Activated naive CD8-positive, alpha-beta T cell treated with anti-CD3 and anti-CD28 coated beads for 36 hours (primary cell): Measurements from ENCODE around the gene RAB4A. TPM values are rescaled to one million over a fixed set of nuclear protein-coding genes. Genes with fewer than 3 reads are reported as not detected.
A peak's percentile ranks its signal among the peaks of the same experiment; 100 is the strongest.

Experiments used
- DNase-seq: peaks from one replicate; pipeline ENCODE4 v3.0.0; 2021
- H3K27ac Mint-ChIP-seq: one replicate; pipeline ENCODE4 v1.8.0; 2022; ENCODE audit warnings: mild to moderate bottlenecking, moderate library complexity, mixed read lengths
- H3K27me3 Mint-ChIP-seq: one replicate; pipeline ENCODE4 v1.8.0; 2022; ENCODE audit warnings: mild to moderate bottlenecking, mixed read lengths
- H3K36me3 Mint-ChIP-seq: one replicate; pipeline ENCODE4 v1.8.0; 2021; ENCODE audit warnings: mild to moderate bottlenecking, mixed read lengths
- H3K4me1 Mint-ChIP-seq: one replicate; pipeline ENCODE4 v1.8.0; 2021; ENCODE audit warnings: mixed read lengths
- H3K4me3 Mint-ChIP-seq: one replicate; pipeline ENCODE4 v1.8.0; 2022; ENCODE audit warnings: mild to moderate bottlenecking, moderate library complexity, mixed read lengths
- H3K9me3 Mint-ChIP-seq: one replicate; pipeline ENCODE4 v1.8.0; 2022; ENCODE audit warnings: mixed read lengths
- total RNA-seq, 2 experiments: library from RNA; stranded (reverse); gene quantifications; one replicate each; pipeline ENCODE4 v1.2.3, GENCODE V29; 2021

The RAB4A gene
- 10 to 100 TPM; 36.0 to 36.9 TPM for total RNA-seq

- peaks cover 3% of the 10 kb centered on the region for H3K9me3 Mint-ChIP-seq
- H3K4me3 Mint-ChIP-seq, result peak within 1 kb of the TSS; percentile 92
- peak; percentile 87 for DNase-seq
- no peaks in the 10 kb centered on the region for H3K27me3 Mint-ChIP-seq
- H3K27ac Mint-ChIP-seq, result peak within 1 kb of the TSS; percentile 79
- H3K4me1 Mint-ChIP-seq, result peaks cover 23% of the 10 kb centered on the region
- peaks cover 5% of the 10 kb centered on the region for H3K36me3 Mint-ChIP-seq
These were observed at the start of gene RAB4A for GRCh38 chr1:229270547-229271447. TSS of gene RAB4A (plus strand) at chr1:229271111. CDS start at chr1:229271340, 229 bp downstream.

- no peak for DNase-seq
- Mint-ChIP-seq H3K36me3 (no peaks in the 10 kb centered on the region), H3K27ac (no peak overlapping the region), H3K27me3 (no peaks in the 10 kb centered on the region), H3K4me1 (no peaks in the 10 kb centered on the region), H3K9me3 (no peaks in the 10 kb centered on the region), H3K4me3 (no peak overlapping the region)
These were observed 48.8 kb upstream of the RAB4A start for GRCh38 chr1:229222081-229222480.

GRCh38 chr1:229223498-229223897 lies 47.4 kb upstream of the RAB4A start:
- no peaks in the 10 kb centered on the region for H3K27me3 Mint-ChIP-seq
- H3K9me3 Mint-ChIP-seq, result no peaks in the 10 kb centered on the region
- H3K4me3 Mint-ChIP-seq, result no peak overlapping the region
- no peaks in the 10 kb centered on the region for H3K36me3 Mint-ChIP-seq
- no peak overlapping the region for H3K27ac Mint-ChIP-seq
- no peak for DNase-seq
- peaks cover 4% of the 10 kb centered on the region for H3K4me1 Mint-ChIP-seq

DNA sequence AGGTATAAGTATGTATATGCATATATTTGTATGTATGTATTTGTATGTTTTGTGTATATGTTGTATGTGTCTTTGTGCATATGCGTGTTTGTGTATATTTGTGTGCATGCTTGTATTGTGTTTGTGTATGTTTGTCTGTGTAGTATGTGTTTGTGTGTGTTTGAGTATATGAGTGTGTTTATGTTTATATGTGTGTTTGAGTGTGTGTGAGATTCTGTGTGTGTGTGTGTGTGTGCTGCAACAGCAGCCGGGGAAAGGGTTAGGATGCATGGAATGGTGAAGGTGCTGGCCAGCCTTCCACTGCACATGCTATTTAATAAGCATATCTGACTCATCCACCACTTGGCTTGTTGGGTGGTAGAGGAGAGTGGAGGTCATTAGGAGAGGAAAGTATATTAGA lies 46.6 kb upstream of the RAB4A start:
- Mint-ChIP-seq H3K36me3 (no peaks in the 10 kb centered on the region), H3K4me1 (peaks cover 6% of the 10 kb centered on the region)

GRCh38 chr1:229225331-229225782 lies 45.6 kb upstream of the RAB4A start:
- Mint-ChIP-seq H3K36me3 (no peaks in the 10 kb centered on the region), H3K9me3 (no peaks in the 10 kb centered on the region), H3K27me3 (no peaks in the 10 kb centered on the region), H3K27ac (no peak overlapping the region), H3K4me1 (peaks cover 12% of the 10 kb centered on the region), H3K4me3 (no peak overlapping the region)
- DNase-seq, result no peak

More for the DNA sequence above, 46.6 kb upstream of the RAB4A start:
- no peaks in the 10 kb centered on the region for H3K9me3 Mint-ChIP-seq
- no peak for DNase-seq
- H3K27me3 Mint-ChIP-seq, result no peaks in the 10 kb centered on the region
- H3K4me3 Mint-ChIP-seq, result no peak overlapping the region
- no peak overlapping the region for H3K27ac Mint-ChIP-seq

GRCh38 chr1:229226796-229227195 lies 44.1 kb upstream of the RAB4A start:
- H3K27me3 Mint-ChIP-seq, result no peaks in the 10 kb centered on the region
- H3K4me1 Mint-ChIP-seq, result peaks cover 12% of the 10 kb centered on the region
- H3K36me3 Mint-ChIP-seq, result no peaks in the 10 kb centered on the region

DNA sequence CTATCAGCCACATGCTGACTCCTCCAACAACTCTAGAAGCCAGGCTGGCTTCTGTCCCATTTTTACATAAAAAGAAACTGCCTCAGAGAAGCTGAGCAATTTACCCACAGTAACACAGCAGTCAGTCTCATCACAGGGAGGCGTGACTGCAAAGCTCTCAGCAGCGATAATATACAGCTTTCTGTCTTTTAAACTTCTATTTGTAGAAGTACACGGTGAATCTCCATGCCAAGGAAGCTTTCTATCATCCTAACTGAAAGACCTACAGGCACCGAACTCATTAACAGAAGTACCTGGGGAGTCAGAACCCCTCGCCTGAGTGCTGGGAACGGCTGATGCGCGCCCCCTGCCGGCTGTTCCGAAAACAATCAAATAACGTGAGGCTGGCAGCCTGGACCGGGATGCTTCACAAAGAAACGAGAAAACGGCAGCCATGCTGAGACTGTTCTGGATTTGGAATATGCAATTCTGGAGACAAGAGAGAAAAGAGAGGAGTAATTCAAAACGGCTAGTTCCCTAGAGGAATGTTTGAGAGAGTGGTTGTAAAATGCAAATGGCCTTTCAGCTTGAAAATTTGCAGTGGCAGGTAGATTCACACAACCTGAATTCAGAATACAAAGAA lies 43.5 kb upstream of the RAB4A start:
- no peaks in the 10 kb centered on the region for H3K9me3 Mint-ChIP-seq
- peak; percentile 69 for DNase-seq
- H3K36me3 Mint-ChIP-seq, result no peaks in the 10 kb centered on the region
- H3K4me3 Mint-ChIP-seq, result no peak overlapping the region
- peaks cover 12% of the 10 kb centered on the region for H3K4me1 Mint-ChIP-seq
- H3K27me3 Mint-ChIP-seq, result no peaks in the 10 kb centered on the region
- H3K27ac Mint-ChIP-seq, result no peak overlapping the region

More at GRCh38 chr1:229226796-229227195, 44.1 kb upstream of the RAB4A start:
- H3K9me3 Mint-ChIP-seq, result no peaks in the 10 kb centered on the region
- no peak for DNase-seq
- no peak overlapping the region for H3K27ac Mint-ChIP-seq
- no peak overlapping the region for H3K4me3 Mint-ChIP-seq

DNA sequence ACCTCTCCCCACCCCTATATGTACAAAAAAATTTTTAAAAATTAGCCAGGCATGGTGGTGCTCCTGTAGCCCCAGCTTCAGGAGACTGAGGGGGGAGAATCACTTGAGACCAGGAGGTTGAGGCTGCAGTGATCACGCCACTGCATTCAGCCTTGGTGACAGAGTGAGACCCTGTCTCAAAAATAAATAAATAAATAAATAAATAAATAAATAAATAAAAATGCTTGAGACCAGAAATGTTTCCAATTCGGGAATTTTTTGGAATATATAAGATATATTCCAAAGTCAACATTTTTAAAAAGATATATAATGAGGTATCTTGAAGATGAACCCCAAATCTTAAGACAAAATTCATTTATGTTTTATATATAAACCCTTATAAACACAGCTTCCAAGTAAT lies 42.4 kb upstream of the RAB4A start:
- Mint-ChIP-seq H3K27ac (no peak overlapping the region), H3K4me1 (peaks cover 12% of the 10 kb centered on the region), H3K9me3 (no peaks in the 10 kb centered on the region), H3K4me3 (no peak overlapping the region), H3K27me3 (no peaks in the 10 kb centered on the region), H3K36me3 (no peaks in the 10 kb centered on the region)
- DNase-seq, result no peak

- no peaks in the 10 kb centered on the region for H3K36me3 Mint-ChIP-seq
- H3K9me3 Mint-ChIP-seq, result no peaks in the 10 kb centered on the region
- no peaks in the 10 kb centered on the region for H3K27me3 Mint-ChIP-seq
- no peak overlapping the region for H3K27ac Mint-ChIP-seq
- no peak for DNase-seq
- H3K4me3 Mint-ChIP-seq, result no peak overlapping the region
- H3K4me1 Mint-ChIP-seq, result peaks cover 12% of the 10 kb centered on the region
These were observed 41.7 kb upstream of the RAB4A start for GRCh38 chr1:229229137-229229720.

- no peaks in the 10 kb centered on the region for H3K27me3 Mint-ChIP-seq
- no peak overlapping the region for H3K27ac Mint-ChIP-seq
- no peaks in the 10 kb centered on the region for H3K9me3 Mint-ChIP-seq
- no peak for DNase-seq
- peaks cover 12% of the 10 kb centered on the region for H3K4me1 Mint-ChIP-seq
- H3K4me3 Mint-ChIP-seq, result no peak overlapping the region
- H3K36me3 Mint-ChIP-seq, result no peaks in the 10 kb centered on the region
These were observed 41.2 kb upstream of the RAB4A start for GRCh38 chr1:229229721-229230139.

DNA sequence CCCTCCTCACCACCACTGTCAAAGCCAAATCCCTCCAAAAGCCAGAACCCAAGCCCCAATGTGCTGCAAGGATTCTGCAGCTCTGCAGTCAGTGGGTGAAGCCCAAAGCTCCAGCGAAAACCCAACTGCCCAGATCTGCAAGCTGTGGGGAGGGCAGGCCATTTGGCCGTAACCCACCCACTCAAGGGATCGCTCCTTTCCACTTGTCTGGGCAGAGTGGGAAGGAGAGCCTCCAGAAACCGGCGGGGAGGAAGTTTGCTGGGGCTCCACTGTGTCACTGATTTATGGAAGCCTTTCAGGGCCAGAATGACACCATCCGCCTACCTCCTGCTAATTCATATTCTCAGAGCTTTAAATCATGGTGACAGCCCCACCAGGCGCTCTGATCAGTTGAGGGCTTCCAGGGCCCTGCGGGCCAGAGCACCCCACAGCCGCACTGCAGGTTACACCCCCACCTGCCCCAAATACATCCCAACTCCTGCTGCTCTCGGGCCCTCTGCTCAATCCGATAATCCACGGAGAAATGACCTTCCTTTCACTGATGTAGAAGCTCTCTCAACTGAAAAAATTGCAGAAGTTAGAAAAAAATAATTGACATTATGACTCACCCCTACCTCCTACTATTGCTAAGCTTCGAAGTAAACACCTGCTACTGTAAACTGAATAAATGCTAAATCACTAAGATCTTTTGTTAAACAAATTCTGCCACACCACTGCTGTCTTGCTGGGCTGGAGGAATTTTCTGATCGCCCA lies 40.6 kb upstream of the RAB4A start:
- DNase-seq, result no peak
- no peak overlapping the region for H3K27ac Mint-ChIP-seq
- H3K9me3 Mint-ChIP-seq, result no peaks in the 10 kb centered on the region
- H3K36me3 Mint-ChIP-seq, result no peaks in the 10 kb centered on the region
- H3K27me3 Mint-ChIP-seq, result no peaks in the 10 kb centered on the region
- H3K4me3 Mint-ChIP-seq, result no peak overlapping the region
- peaks cover 12% of the 10 kb centered on the region for H3K4me1 Mint-ChIP-seq

DNA sequence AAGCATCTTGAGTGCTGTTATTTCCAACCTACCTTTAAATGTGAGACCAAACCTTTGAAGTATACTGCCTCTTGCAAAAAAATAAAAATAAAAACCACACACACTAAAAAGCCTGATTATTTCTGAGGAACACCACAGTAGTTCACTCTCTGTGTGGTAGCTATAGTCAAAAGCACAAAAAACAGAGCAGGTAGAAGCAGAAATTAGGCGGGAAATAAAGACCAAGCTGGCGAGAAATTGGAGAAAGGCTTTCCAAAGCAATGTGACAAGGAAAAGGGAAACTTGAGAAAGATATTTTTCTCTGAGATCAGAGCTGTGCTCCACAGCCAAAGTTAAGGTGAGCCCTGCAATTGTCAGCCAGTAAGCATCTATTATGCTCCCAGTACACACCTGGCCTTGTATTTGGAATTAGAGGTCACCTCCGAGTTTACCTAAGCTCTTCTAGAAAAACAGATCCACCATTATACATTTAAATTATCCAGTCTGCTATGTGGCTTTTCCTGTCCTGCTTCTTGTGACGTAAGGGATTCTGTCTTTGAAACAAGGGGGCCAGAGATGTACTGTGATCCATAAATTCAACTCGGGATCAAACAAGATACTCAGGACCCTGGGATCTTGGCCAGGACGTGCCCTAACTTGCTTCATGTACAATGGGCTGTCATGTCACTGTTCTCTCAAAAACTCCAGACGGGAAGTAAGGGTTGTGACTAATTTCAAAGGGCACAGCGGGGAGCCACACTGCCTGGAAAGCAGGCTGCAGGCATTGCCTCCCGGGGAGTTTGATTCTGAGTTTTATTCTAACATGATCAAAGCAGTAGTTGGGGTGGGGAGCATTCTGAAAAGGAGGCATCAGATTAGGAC lies 39.8 kb upstream of the RAB4A start:
- Mint-ChIP-seq H3K36me3 (no peaks in the 10 kb centered on the region), H3K9me3 (no peaks in the 10 kb centered on the region), H3K27me3 (no peaks in the 10 kb centered on the region), H3K4me3 (no peak overlapping the region), H3K4me1 (peaks cover 12% of the 10 kb centered on the region), H3K27ac (no peak overlapping the region)
- no peak for DNase-seq

DNA sequence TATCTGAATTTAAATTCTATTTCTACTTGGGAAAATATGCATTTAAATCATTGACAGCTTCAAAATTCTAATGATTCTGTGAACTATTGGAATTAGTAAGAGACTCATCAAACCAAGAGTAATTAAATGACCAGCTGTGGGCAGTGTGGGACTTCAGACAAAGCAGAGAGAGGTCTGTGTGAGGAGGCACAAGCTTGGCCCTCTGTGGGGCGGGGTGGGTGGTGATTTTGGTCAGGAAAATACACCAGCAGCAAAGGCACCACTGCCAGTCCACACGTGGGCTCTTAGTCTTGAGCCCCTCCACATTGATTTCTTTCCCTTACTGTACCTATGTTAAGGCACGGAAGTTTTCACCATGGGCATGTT lies 39.2 kb upstream of the RAB4A start:
- Mint-ChIP-seq H3K27ac (no peak overlapping the region), H3K4me3 (no peak overlapping the region), H3K9me3 (no peaks in the 10 kb centered on the region), H3K4me1 (peaks cover 12% of the 10 kb centered on the region), H3K27me3 (no peaks in the 10 kb centered on the region), H3K36me3 (no peaks in the 10 kb centered on the region)
- no peak for DNase-seq

- H3K27me3 Mint-ChIP-seq, result no peaks in the 10 kb centered on the region
- no peak overlapping the region for H3K4me3 Mint-ChIP-seq
- H3K9me3 Mint-ChIP-seq, result no peaks in the 10 kb centered on the region
- no peak overlapping the region for H3K27ac Mint-ChIP-seq
- H3K36me3 Mint-ChIP-seq, result no peaks in the 10 kb centered on the region
- no peaks in the 10 kb centered on the region for H3K4me1 Mint-ChIP-seq
- no peak for DNase-seq
These were observed 35.9 kb upstream of the RAB4A start for GRCh38 chr1:229234870-229235472.
